Keratinocyte (primary cell): ENCODE measurements around the gene NUAK2. TPM values are rescaled to one million over a fixed set of nuclear protein-coding genes. Genes with fewer than 3 reads are reported as not detected.

ENCODE experiments used
- DNase-seq: peaks from one replicate; pipeline ENCODE4 v3.0.0-alpha.2; 2011; ENCODE audit warnings: low read depth, missing footprints, low spot score
- FAIRE-seq: peaks from 2 replicates; lab custom pipeline; 2011; peaks lifted over from hg19 to GRCh38; lab: Jason Lieb, UNC
- H2AFZ ChIP-seq: 2 replicates; pipeline ENCODE4 v1.6.0; 2012; ENCODE audit warnings: low read length, control low read depth, inconsistent platforms; ENCODE audit not compliant: control insufficient read depth
- H3K27ac ChIP-seq: 2 replicates; pipeline ENCODE4 v1.5.1; 2011; ENCODE audit warnings: low read length; ENCODE audit not compliant: control insufficient read depth, insufficient read depth
- H3K27me3 ChIP-seq: 3 replicates; pipeline ENCODE4 v1.6.0; 2011; ENCODE audit warnings: low read length; ENCODE audit not compliant: control insufficient read depth, insufficient read depth; ENCODE audit errors: extremely low read depth
- H3K36me3 ChIP-seq, 2 experiments: 2 replicates in 1 of 2; 3 replicates in 1 of 2; pipeline ENCODE4 v1.5.1; 2011; ENCODE audit warnings: low read length in 2 of 2, mild to moderate bottlenecking in 1 of 2; ENCODE audit not compliant: control insufficient read depth in 2 of 2, insufficient read depth in 2 of 2; ENCODE audit errors: extremely low read depth in 1 of 2
- H3K4me1 ChIP-seq: 3 replicates; pipeline ENCODE4 v1.5.1; 2011; ENCODE audit warnings: low read length; ENCODE audit not compliant: control insufficient read depth, insufficient read depth; ENCODE audit errors: extremely low read depth
- H3K4me2 ChIP-seq: 3 replicates; pipeline ENCODE4 v1.6.0; 2011; ENCODE audit warnings: low read depth, low read length; ENCODE audit not compliant: control insufficient read depth, insufficient read depth; ENCODE audit errors: extremely low read depth
- H3K4me3 ChIP-seq, 3 experiments: fragments of 200-600 bp in 1 of 3; sonication (generic) in 1 of 3; 2 replicates in 2 of 3; 3 replicates in 1 of 3; pipeline ENCODE4 v1.5.1; 2011 to 2016; ENCODE audit warnings: low read length in 3 of 3, mild to moderate bottlenecking in 3 of 3, control low read depth in 2 of 3, inconsistent platforms in 1 of 3, low read depth in 1 of 3, mixed read lengths in 1 of 3, mixed run types in 1 of 3, moderate library complexity in 1 of 3; ENCODE audit not compliant: control insufficient read depth in 2 of 3, insufficient read depth in 2 of 3; ENCODE audit errors: extremely low read depth in 1 of 3
- H3K79me2 ChIP-seq: 2 replicates; pipeline ENCODE4 v1.6.0; 2012; ENCODE audit warnings: low read length; ENCODE audit not compliant: control insufficient read depth, insufficient read depth
- H3K9ac ChIP-seq: 3 replicates; pipeline ENCODE4 v1.6.0; 2011; ENCODE audit warnings: low read length; ENCODE audit not compliant: control insufficient read depth, insufficient read depth; ENCODE audit errors: extremely low read depth
- H3K9me1 ChIP-seq: 3 replicates; pipeline ENCODE4 v1.6.0; 2011; ENCODE audit warnings: low read length; ENCODE audit not compliant: control insufficient read depth, insufficient read depth; ENCODE audit errors: extremely low read depth
- H3K9me3 ChIP-seq: 2 replicates; pipeline ENCODE4 v1.5.1; 2012; ENCODE audit warnings: low read depth, low read length; ENCODE audit not compliant: control insufficient read depth
- H4K20me1 ChIP-seq: 3 replicates; pipeline ENCODE4 v1.6.0; 2011; ENCODE audit warnings: low read length; ENCODE audit not compliant: control insufficient read depth, insufficient read depth; ENCODE audit errors: extremely low read depth
- CTCF ChIP-seq, 3 experiments: IDR thresholded peaks in 1 of 3; conservative IDR thresholded peaks in 1 of 3; optimal IDR thresholded peaks in 1 of 3; 2 replicates in 2 of 3; 3 replicates in 1 of 3; pipeline versions ENCODE3 to v1.5.1; 2011; ENCODE audit warnings: low read length in 3 of 3, mild to moderate bottlenecking in 3 of 3, moderate library complexity in 2 of 3, control low read depth in 1 of 3, inconsistent platforms in 1 of 3; ENCODE audit not compliant: insufficient read depth in 2 of 3; ENCODE audit errors: extremely low read depth in 1 of 3
- EZH2 ChIP-seq: IDR thresholded peaks from one replicate; pipeline ENCODE4 v1.6.1; 2012; ENCODE audit warnings: inconsistent platforms, mild to moderate bottlenecking, low read length, moderate library complexity
- dilution Hi-C: fragments of 300-500 bp; cut with MboI; formaldehyde crosslinking; loops from one replicate; pipeline ENCODE4 v1.7.0; 2020; ENCODE audit warnings: low sequenced_read_pairs; ENCODE audit not compliant: extremely low pct_ligation_motif_present
- polyA plus RNA-seq, 5 experiments: library from polyadenylated mRNA; depleted of rRNA in 3 of 5; stranded (reverse) in 3 of 5; stranded (forward) in 1 of 5; unstranded in 1 of 5; fragments of >200 nt; gene quantifications; 1 replicate in 1 of 5; 2 replicates in 3 of 5; 3 replicates in 1 of 5; pipeline versions ENCODE4 v1.2.1 to v1.2.3, GENCODE V29; 2011 to 2012; ENCODE audit warnings: missing spikeins in 2 of 5, low read depth in 1 of 5, low replicate concordance in 1 of 5

Gene NUAK2
- polyA plus RNA-seq, 1 donor (not counting 4 experiments of a cell fraction or from before 2014, with no cell fraction given) = 3.9 TPM

DNA sequence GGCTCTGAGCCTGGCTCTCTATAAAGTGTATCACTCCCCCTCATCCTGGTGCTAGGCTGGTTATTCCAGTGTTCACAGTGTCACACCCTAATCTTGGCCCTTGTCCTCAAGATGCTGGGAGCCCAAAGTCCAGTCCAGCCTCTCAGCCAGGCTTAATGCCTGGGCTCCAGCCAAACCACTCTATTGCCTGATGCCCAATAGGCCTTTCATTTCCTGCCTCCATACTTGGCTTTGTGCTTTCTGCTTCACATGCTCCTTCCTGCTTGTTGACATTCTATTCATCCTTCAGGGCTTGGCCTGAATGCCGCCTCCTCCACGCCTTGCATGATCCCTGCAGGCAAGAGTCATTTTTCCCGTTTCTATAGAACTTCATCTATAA, 33.5 kb upstream of the NUAK2 start:
- no peak overlapping the region for H2AFZ ChIP-seq
- no peaks in the 10 kb centered on the region for H3K4me1 ChIP-seq
- dilution Hi-C loops = no loop called here
- H3K9me3 ChIP-seq = no peaks in the 10 kb centered on the region
- FAIRE-seq (peak; percentile 48), DNase-seq (no peak)
- no peaks in the 10 kb centered on the region for H3K36me3 ChIP-seq
- H3K9ac ChIP-seq = no peak overlapping the region
- H3K27ac ChIP-seq = no peak overlapping the region
- H3K79me2 ChIP-seq = no peaks in the 10 kb centered on the region
- no peaks in the 10 kb centered on the region for H3K9me1 ChIP-seq
- no peak overlapping the region for H3K4me2 ChIP-seq
- peaks cover 7% of the 10 kb centered on the region for H3K27me3 ChIP-seq
- no peaks in the 10 kb centered on the region for H4K20me1 ChIP-seq
- H3K4me3 ChIP-seq = no peak overlapping the region
- TF ChIP-seq EZH2 (no peak), CTCF (optimal IDR thresholded peaks at IDR 0.05 in 1 of 3, IDR thresholded peaks at IDR 0.05 in 1 of 3, conservative IDR thresholded peaks at IDR 0.05 in 1 of 3; ENCODE audit: extremely low read depth in 1 of 3, insufficient read depth in 2 of 3, low read length in 3 of 3) (no peak)

DNA sequence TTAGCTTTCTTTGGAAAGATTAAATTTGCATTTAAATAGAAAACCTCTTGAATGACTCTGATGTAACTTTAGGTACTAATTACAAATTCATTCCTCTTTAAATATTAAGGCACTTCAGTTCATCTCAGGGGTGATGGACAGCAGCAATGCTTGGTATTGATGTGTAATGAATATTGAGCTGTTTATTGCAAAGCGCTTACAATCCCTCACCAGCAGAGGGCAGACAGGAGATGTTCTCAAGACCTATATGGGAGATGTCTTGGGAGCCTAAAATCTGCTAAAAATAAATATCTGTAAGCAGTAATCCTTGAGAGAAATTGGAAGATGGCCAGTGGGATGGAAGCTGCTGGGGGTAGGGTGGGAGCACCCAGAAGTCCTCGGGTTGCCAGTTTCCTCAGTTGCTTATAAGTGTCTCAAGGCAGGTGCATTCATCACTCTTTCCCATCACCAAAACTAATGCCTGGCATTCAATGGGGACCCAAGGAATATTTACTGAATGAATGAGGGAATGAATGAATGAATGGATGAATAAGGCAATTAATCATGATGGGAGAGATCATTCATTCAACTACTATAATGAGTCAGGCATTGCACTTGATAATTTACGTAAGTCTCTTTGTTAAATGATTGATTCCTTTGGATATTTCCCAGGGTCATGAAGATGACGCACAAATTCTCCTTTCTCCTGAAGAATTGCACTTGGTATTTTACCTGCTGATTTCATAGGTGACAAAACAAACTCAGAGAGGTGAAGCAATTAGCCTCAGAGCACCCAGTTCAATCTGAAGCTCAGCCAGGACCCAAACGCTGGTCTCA, 32.9 kb upstream of the NUAK2 start:
- H2AFZ ChIP-seq = no peak overlapping the region
- H3K27ac ChIP-seq = no peak overlapping the region
- no peak overlapping the region for H3K4me3 ChIP-seq
- H3K9ac ChIP-seq = no peak overlapping the region
- H3K36me3 ChIP-seq = no peaks in the 10 kb centered on the region
- H3K4me1 ChIP-seq = no peaks in the 10 kb centered on the region
- dilution Hi-C loops = no loop called here
- H3K79me2 ChIP-seq = no peaks in the 10 kb centered on the region
- peak; percentile 65 to 80 (median 79) for TF ChIP-seq CTCF (optimal IDR thresholded peaks at IDR 0.05 in 1 of 3, IDR thresholded peaks at IDR 0.05 in 1 of 3, conservative IDR thresholded peaks at IDR 0.05 in 1 of 3; ENCODE audit: extremely low read depth in 1 of 3, insufficient read depth in 2 of 3, low read length in 3 of 3)
- no peak for TF ChIP-seq EZH2
- H4K20me1 ChIP-seq = no peaks in the 10 kb centered on the region
- FAIRE-seq = peak; percentile 58
- H3K4me2 ChIP-seq = no peak overlapping the region
- H3K9me1 ChIP-seq = no peaks in the 10 kb centered on the region
- H3K9me3 ChIP-seq = no peaks in the 10 kb centered on the region
- H3K27me3 ChIP-seq = peaks cover 11% of the 10 kb centered on the region
- peak; percentile 35 for DNase-seq
